KMS-11 (cell line): ENCODE results near the gene SERPINA5.

Source experiments
- H2AFZ ChIP-seq: fragments of 200-600 bp; sonication (generic); 2 replicates; pipeline ENCODE4 v1.6.1; 2016; ENCODE audit warnings: antibody characterized with exemption, mixed run types, low read depth
- H3K27ac ChIP-seq: fragments of 200-600 bp; sonication (generic); 2 replicates; pipeline ENCODE4 v1.6.1; 2016; ENCODE audit warnings: mild to moderate bottlenecking, mixed run types
- H3K27me3 ChIP-seq: fragments of 200-600 bp; sonication (generic); 2 replicates; pipeline ENCODE4 v1.6.1; 2017; ENCODE audit warnings: mild to moderate bottlenecking, low read depth, mixed run types, moderate library complexity; ENCODE audit not compliant: insufficient read depth
- H3K36me3 ChIP-seq: fragments of 200-600 bp; sonication (generic); 2 replicates; pipeline ENCODE4 v1.6.1; 2017; ENCODE audit warnings: mild to moderate bottlenecking, mixed run types; ENCODE audit not compliant: insufficient read depth
- H3K4me1 ChIP-seq: fragments of 200-600 bp; sonication (generic); 2 replicates; pipeline ENCODE4 v1.6.1; 2016; ENCODE audit warnings: mild to moderate bottlenecking, low read depth, mixed run types; ENCODE audit not compliant: poor library complexity, severe bottlenecking
- H3K4me2 ChIP-seq: fragments of 200-600 bp; sonication (generic); 2 replicates; pipeline ENCODE4 v1.7.0; 2016; ENCODE audit warnings: mild to moderate bottlenecking, mixed run types
- H3K4me3 ChIP-seq: fragments of 200-600 bp; sonication (generic); IDR thresholded peaks from 2 replicates; pipeline ENCODE4 v1.6.1; 2017; ENCODE audit warnings: low read depth, low read length, mixed read lengths; ENCODE audit not compliant: insufficient read depth
- H3K79me2 ChIP-seq: fragments of 200-600 bp; sonication (generic); 2 replicates; pipeline ENCODE4 v1.6.1; 2016; ENCODE audit warnings: low read depth, mixed run types; ENCODE audit not compliant: insufficient read depth
- H3K9ac ChIP-seq: fragments of 200-600 bp; sonication (generic); 2 replicates; pipeline ENCODE4 v1.6.1; 2016; ENCODE audit warnings: mild to moderate bottlenecking, mixed run types
- H4K20me1 ChIP-seq: fragments of 200-600 bp; sonication (generic); 2 replicates; pipeline ENCODE4 v1.6.1; 2016; ENCODE audit warnings: mild to moderate bottlenecking, mixed run types; ENCODE audit not compliant: insufficient read depth
- TF ChIP-seq, protein P1 (sequence below): fragments of 200-600 bp; sonication (generic); conservative IDR thresholded peaks from 2 replicates; pipeline ENCODE4 v1.6.1; 2017; ENCODE audit warnings: low read depth, mild to moderate bottlenecking, antibody characterized with exemption, low read length, moderate library complexity, mixed read lengths

The SERPINA5 gene

DNA sequence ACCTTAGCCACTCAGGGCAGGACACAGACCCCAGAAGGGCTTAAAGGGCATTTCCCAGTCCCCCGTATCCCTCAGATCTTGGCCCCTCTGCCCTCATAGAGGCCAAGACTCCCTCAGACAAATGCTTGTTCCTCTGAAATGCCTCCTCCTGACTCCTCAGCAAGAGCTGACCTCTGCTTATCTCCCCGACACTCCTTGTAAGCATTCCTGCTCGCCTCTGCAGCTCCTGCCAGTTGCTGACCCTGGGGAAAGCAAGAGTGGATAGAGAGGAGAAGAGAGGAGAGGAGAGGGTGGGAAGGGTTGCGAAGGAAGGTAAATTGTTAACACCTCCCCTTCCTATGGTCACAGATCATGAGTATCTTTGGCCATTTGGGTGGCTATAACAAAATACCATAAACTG, 7.1 kb downstream of the SERPINA5 start:
- Histone ChIP-seq H3K27me3 (no peaks in the 10 kb centered on the region), H3K4me2 (no peak overlapping the region), H3K9ac (no peak overlapping the region), H2AFZ (no peak overlapping the region), H3K4me3 (no peak overlapping the region), H4K20me1 (no peaks in the 10 kb centered on the region), H3K27ac (no peak overlapping the region), H3K79me2 (no peaks in the 10 kb centered on the region), H3K36me3 (no peaks in the 10 kb centered on the region), H3K4me1 (no peaks in the 10 kb centered on the region)
- TF ChIP-seq, protein P1, sequence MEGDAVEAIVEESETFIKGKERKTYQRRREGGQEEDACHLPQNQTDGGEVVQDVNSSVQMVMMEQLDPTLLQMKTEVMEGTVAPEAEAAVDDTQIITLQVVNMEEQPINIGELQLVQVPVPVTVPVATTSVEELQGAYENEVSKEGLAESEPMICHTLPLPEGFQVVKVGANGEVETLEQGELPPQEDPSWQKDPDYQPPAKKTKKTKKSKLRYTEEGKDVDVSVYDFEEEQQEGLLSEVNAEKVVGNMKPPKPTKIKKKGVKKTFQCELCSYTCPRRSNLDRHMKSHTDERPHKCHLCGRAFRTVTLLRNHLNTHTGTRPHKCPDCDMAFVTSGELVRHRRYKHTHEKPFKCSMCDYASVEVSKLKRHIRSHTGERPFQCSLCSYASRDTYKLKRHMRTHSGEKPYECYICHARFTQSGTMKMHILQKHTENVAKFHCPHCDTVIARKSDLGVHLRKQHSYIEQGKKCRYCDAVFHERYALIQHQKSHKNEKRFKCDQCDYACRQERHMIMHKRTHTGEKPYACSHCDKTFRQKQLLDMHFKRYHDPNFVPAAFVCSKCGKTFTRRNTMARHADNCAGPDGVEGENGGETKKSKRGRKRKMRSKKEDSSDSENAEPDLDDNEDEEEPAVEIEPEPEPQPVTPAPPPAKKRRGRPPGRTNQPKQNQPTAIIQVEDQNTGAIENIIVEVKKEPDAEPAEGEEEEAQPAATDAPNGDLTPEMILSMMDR: no peak

DNA sequence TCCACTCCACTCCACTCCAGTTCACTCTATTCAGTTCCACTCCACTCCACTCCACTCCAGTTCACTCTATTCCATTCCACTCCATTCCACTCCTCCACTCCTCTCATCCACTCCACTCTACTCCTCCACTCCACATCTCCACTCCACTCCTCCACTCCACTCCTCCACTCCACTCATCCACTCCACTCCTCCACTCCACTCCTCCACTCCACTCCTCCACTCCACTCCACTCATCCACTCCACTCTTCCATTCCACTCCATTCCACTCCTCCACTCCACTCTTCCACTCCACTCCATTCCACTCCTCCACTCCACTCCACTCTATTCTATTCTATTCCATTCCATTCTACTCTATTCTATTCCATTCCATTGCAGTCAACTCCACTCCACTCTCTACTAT, 9.8 kb downstream of the SERPINA5 start:
- H3K9ac ChIP-seq: no peak overlapping the region
- no peak overlapping the region for H2AFZ ChIP-seq
- no peak overlapping the region for H3K4me3 ChIP-seq
- no peak overlapping the region for H3K27ac ChIP-seq
- no peaks in the 10 kb centered on the region for H3K36me3 ChIP-seq
- no peaks in the 10 kb centered on the region for H3K79me2 ChIP-seq
- H3K4me2 ChIP-seq: no peak overlapping the region
- H3K27me3 ChIP-seq: no peaks in the 10 kb centered on the region
- TF ChIP-seq, protein P1: no peak
- no peaks in the 10 kb centered on the region for H4K20me1 ChIP-seq
- no peaks in the 10 kb centered on the region for H3K4me1 ChIP-seq

DNA sequence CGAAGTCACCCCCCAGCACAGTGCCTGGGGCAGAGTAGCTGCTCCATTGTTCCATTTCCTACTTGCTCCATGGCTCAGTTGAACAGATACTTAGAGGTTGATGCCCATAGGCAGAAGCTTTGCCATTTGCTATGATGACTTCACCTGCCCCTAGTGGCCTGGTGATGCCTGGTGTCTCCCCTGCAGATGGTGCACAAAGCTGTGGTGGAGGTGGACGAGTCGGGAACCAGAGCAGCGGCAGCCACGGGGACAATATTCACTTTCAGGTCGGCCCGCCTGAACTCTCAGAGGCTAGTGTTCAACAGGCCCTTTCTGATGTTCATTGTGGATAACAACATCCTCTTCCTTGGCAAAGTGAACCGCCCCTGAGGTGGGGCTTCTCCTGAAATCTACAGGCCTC, 10.6 kb downstream of the SERPINA5 start:
- H3K9ac ChIP-seq: no peak overlapping the region
- TF ChIP-seq, protein P1: no peak
- no peaks in the 10 kb centered on the region for H3K36me3 ChIP-seq
- H3K4me1 ChIP-seq: no peaks in the 10 kb centered on the region
- H3K4me3 ChIP-seq: no peak overlapping the region
- H3K4me2 ChIP-seq: no peak overlapping the region
- no peaks in the 10 kb centered on the region for H4K20me1 ChIP-seq
- H3K27ac ChIP-seq: no peak overlapping the region
- H2AFZ ChIP-seq: no peak overlapping the region
- no peaks in the 10 kb centered on the region for H3K79me2 ChIP-seq
- no peaks in the 10 kb centered on the region for H3K27me3 ChIP-seq

DNA sequence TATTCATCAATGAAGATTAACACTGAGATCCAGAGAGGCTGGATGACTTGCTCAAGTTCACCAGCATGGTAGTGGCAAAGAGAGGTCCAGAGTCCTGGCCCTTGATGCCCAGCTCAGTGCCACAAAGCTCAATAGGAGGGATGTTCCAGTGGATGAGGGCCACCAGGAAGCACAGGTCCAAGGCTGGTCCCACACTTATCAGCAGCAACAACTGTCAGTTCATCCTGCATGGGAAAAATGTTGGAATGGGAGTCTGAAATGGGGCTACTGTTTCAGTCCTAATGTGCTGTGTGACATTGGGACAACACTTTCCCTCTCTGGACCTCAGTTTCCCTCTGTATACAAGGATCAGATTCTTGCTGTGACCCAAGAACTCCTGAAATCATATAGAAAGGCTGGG, 11.2 kb downstream of the SERPINA5 start:
- H3K9ac ChIP-seq: no peak overlapping the region
- no peak overlapping the region for H2AFZ ChIP-seq
- TF ChIP-seq, protein P1: no peak
- no peaks in the 10 kb centered on the region for H3K79me2 ChIP-seq
- H3K4me2 ChIP-seq: no peak overlapping the region
- H3K36me3 ChIP-seq: no peaks in the 10 kb centered on the region
- H3K4me3 ChIP-seq: no peak overlapping the region
- no peak overlapping the region for H3K27ac ChIP-seq
- H3K27me3 ChIP-seq: no peaks in the 10 kb centered on the region
- no peaks in the 10 kb centered on the region for H4K20me1 ChIP-seq
- no peaks in the 10 kb centered on the region for H3K4me1 ChIP-seq

DNA sequence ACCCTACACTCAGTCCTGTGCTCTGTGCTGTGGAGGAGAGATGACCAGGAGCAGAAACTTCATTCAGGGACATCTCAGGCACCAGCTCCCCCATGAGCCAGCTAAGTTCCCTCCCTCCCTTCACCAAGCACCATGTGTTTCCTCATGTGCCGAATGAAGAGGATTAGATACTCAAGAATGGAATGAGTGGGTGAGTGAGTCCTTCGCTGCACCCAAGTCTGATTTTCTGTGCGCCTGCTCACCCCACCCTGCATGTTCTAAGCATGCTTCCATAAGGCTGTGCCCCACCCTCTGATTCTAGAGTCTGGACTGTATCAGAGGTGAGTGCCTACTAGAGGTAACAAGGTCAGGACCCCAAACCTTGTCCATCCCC, 12.1 kb downstream of the SERPINA5 start:
- Histone ChIP-seq H3K9ac (no peak overlapping the region), H3K79me2 (no peaks in the 10 kb centered on the region), H3K4me2 (no peak overlapping the region), H3K4me3 (no peak overlapping the region), H3K27me3 (no peaks in the 10 kb centered on the region), H3K27ac (no peak overlapping the region), H2AFZ (no peak overlapping the region), H3K4me1 (no peaks in the 10 kb centered on the region), H3K36me3 (no peaks in the 10 kb centered on the region), H4K20me1 (no peaks in the 10 kb centered on the region)
- TF ChIP-seq, protein P1: no peak
